HG02642 (cell line): Measurements from ENCODE around the gene NDUFS6.
A peak's percentile ranks its signal among the peaks of the same experiment; 100 is the strongest.
"Not testable (repeated sequence)": the region's sequence is repeated elsewhere in the genome, so short reads cannot be mapped to it uniquely, and the experiment has no call there.

Source experiments
- ATAC-seq: cut with Tn5 transposase; IDR thresholded peaks from one replicate; pipeline ENCODE4 v1.9.1; 2021; ENCODE audit warnings: mild to moderate bottlenecking; ENCODE audit not compliant: unreplicated experiment, poor library complexity

The NDUFS6 gene

GRCh38 chr5:1795931-1796330 lies 5.3 kb upstream of the NDUFS6 start:
- no peak for ATAC-seq

- ATAC-seq: no peak
Observed at GRCh38 chr5:1796371-1797102, 4.7 kb upstream of the NDUFS6 start.

- ATAC-seq: no peak
Observed at GRCh38 chr5:1797103-1797800, 4.0 kb upstream of the NDUFS6 start.

GRCh38 chr5:1797855-1798254 lies 3.4 kb upstream of the NDUFS6 start:
- no peak for ATAC-seq

GRCh38 chr5:1798589-1798988 lies 2.6 kb upstream of the NDUFS6 start:
- not testable (repeated sequence) for ATAC-seq

- ATAC-seq: peak; percentile 32
Observed at GRCh38 chr5:1799110-1799601, 2.1 kb upstream of the NDUFS6 start.

- peak; percentile 58 for ATAC-seq
Observed at GRCh38 chr5:1799602-1800471, 1.4 kb upstream of the NDUFS6 start, which contains the start of gene MRPL36. Gene MRPL36, minus strand, starts transcription at chr5:1799837. Its CDS starts 902 bp downstream, at chr5:1798935.

GRCh38 chr5:1800472-1801221 lies 560 bp upstream of the NDUFS6 start:
- ATAC-seq: peak; percentile 40

- no peak for ATAC-seq
Observed at GRCh38 chr5:1801967-1802295, 724 bp downstream of the NDUFS6 start.

- no peak for ATAC-seq
Observed at GRCh38 chr5:1803192-1803591, 2.0 kb downstream of the NDUFS6 start.

- ATAC-seq: no peak
Observed at GRCh38 chr5:1804001-1804690, 2.9 kb downstream of the NDUFS6 start.

GRCh38 chr5:1805326-1805725 lies 4.1 kb downstream of the NDUFS6 start:
- no peak for ATAC-seq

- no peak for ATAC-seq
Observed at GRCh38 chr5:1805736-1806135, 4.5 kb downstream of the NDUFS6 start.

GRCh38 chr5:1806199-1806598 lies 5.0 kb downstream of the NDUFS6 start:
- ATAC-seq: no peak

- ATAC-seq: no peak
Observed at GRCh38 chr5:1806974-1807373, 5.8 kb downstream of the NDUFS6 start.

- no peak for ATAC-seq
Observed at GRCh38 chr5:1807451-1808185, 6.4 kb downstream of the NDUFS6 start.

GRCh38 chr5:1808439-1808838 lies 7.2 kb downstream of the NDUFS6 start:
- no peak for ATAC-seq

- ATAC-seq: no peak
Observed at GRCh38 chr5:1809416-1810035, 8.3 kb downstream of the NDUFS6 start.
